SJCRH30 (cell line): ENCODE measurements around the gene IL12RB2. TPM values are rescaled to one million over a fixed set of nuclear protein-coding genes. Genes with fewer than 3 reads are reported as not detected.

Experiments
- DNase-seq, 2 experiments: peaks; one replicate each; pipeline ENCODE4 v3.0.0-alpha.2; 2015 to 2020
- H3K27ac ChIP-seq: fragments of 250-450 bp; sonication (Bioruptor Pico); 2 replicates; pipeline ENCODE4 v1.5.1; 2020; ENCODE audit warnings: mild to moderate bottlenecking, moderate library complexity
- H3K27me3 ChIP-seq: fragments of 250-450 bp; sonication (Bioruptor Pico); 2 replicates; pipeline ENCODE4 v1.5.1; 2020; ENCODE audit warnings: mild to moderate bottlenecking, moderate library complexity
- H3K36me3 ChIP-seq: fragments of 250-450 bp; sonication (Bioruptor Pico); 2 replicates; pipeline ENCODE4 v1.5.1; 2020; ENCODE audit warnings: mild to moderate bottlenecking, moderate library complexity
- H3K4me1 ChIP-seq: fragments of 250-450 bp; sonication (Bioruptor Pico); 2 replicates; pipeline ENCODE4 v1.5.1; 2020; ENCODE audit warnings: mild to moderate bottlenecking, moderate library complexity
- H3K4me3 ChIP-seq: fragments of 250-450 bp; sonication (Bioruptor Pico); 2 replicates; pipeline ENCODE4 v1.5.1; 2020; ENCODE audit warnings: mild to moderate bottlenecking, moderate library complexity
- H3K9me3 ChIP-seq: fragments of 250-450 bp; sonication (Bioruptor Pico); replicated peaks from 2 replicates; pipeline ENCODE4 v1.5.1; 2020; ENCODE audit warnings: mild to moderate bottlenecking, moderate library complexity
- total RNA-seq: library from RNA; depleted of rRNA; stranded (reverse); fragments of >200 nt; shearing (Covaris generic); gene quantifications from 2 replicates; pipeline ENCODE4 v1.2.3, GENCODE V29; 2014

IL12RB2 gene
- total RNA-seq, 1 experiment from 2014 or later = not detected

GRCh38 chr1:67324068-67324467 lies 16.4 kb downstream of the IL12RB2 start:
- H3K4me1 ChIP-seq = no peaks in the 10 kb centered on the region
- no peak for DNase-seq
- no peaks in the 10 kb centered on the region for H3K27me3 ChIP-seq
- no peak overlapping the region for H3K4me3 ChIP-seq
- H3K27ac ChIP-seq = no peak overlapping the region
- no peaks in the 10 kb centered on the region for H3K9me3 ChIP-seq
- H3K36me3 ChIP-seq = no peaks in the 10 kb centered on the region

GRCh38 chr1:67327864-67328466 lies 20.3 kb downstream of the IL12RB2 start:
- no peaks in the 10 kb centered on the region for H3K27me3 ChIP-seq
- no peaks in the 10 kb centered on the region for H3K9me3 ChIP-seq
- no peaks in the 10 kb centered on the region for H3K4me1 ChIP-seq
- no peak overlapping the region for H3K27ac ChIP-seq
- no peak overlapping the region for H3K4me3 ChIP-seq
- H3K36me3 ChIP-seq = no peaks in the 10 kb centered on the region
- no peak for DNase-seq

- Histone ChIP-seq H3K27ac (no peak overlapping the region), H3K36me3 (no peaks in the 10 kb centered on the region), H3K4me3 (no peak overlapping the region), H3K27me3 (no peaks in the 10 kb centered on the region), H3K4me1 (no peaks in the 10 kb centered on the region), H3K9me3 (no peaks in the 10 kb centered on the region)
- no peak for DNase-seq
Observed at GRCh38 chr1:67332653-67333529, 25.2 kb downstream of the IL12RB2 start.

DNA sequence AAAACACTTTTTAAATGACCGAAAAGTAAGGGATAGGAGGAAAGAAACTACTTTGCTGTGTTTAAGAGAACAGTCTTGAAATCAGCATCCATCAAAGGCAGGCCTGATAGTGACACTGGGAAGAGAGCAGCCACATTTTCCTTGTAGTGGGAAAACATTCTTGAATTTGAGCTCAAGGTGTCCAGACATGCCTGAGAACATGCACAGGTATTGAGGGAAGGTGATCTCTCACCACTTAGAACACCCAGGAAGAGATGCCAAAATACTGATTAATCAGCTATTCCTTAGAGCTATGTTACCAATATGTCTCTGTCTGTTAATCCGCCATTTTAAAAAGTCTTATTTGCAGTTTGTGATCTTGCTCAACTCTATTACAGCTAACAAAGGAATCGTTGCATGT lies 25.9 kb downstream of the IL12RB2 start:
- no peaks in the 10 kb centered on the region for H3K36me3 ChIP-seq

DNA sequence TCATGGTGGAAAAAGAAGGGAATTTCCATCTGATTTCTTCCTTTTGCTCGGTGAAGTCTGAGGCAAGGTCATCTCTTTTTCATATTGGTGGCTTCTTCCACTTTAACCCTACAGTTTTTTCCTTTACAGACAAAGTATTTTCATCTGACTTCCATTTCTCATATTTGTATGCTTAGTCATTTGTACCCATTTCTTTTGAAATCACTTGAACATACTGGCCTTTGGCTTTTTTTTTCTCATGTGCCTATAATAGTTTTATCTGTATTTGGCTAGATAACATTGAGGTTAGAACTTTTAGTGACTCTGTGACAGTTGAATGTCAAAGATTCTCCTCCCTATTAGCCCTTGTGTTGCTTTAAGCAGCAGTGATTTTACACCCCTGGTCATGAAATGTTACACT lies 27.7 kb downstream of the IL12RB2 start:
- H3K4me3 ChIP-seq = no peak overlapping the region
- no peaks in the 10 kb centered on the region for H3K9me3 ChIP-seq
- peaks cover 9% of the 10 kb centered on the region; the same call in 1 of the 2 replicates for H3K4me1 ChIP-seq
- H3K27ac ChIP-seq = no peak overlapping the region
- no peak for DNase-seq
- no peaks in the 10 kb centered on the region for H3K36me3 ChIP-seq
- H3K27me3 ChIP-seq = no peaks in the 10 kb centered on the region

More for the DNA sequence above, 25.9 kb downstream of the IL12RB2 start:
- Histone ChIP-seq H3K27ac (no peak overlapping the region), H3K4me1 (no peaks in the 10 kb centered on the region; the same call in 1 of the 2 replicates), H3K9me3 (no peaks in the 10 kb centered on the region), H3K27me3 (no peaks in the 10 kb centered on the region), H3K4me3 (no peak overlapping the region)
- no peak for DNase-seq

DNA sequence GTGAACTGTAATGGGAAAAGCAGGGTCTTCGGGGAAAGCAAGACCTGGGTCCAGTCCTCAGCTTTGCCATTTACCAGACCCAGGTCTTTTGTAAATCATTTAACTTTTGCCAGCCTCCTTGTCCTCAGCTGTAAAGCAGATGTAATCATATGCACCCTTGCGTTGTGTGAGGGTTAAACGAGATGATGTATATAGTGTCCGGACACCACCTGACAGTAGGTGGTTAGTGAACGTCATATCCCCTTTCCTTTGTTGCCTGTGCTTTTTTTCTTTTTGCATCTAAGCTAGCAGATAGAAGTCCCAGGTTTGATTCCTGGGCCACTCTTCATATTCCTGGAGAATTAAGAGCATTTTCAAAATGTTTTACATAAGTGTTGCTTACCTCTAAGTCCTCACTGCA lies 28.5 kb downstream of the IL12RB2 start:
- Histone ChIP-seq H3K9me3 (no peaks in the 10 kb centered on the region), H3K27ac (no peak overlapping the region), H3K36me3 (no peaks in the 10 kb centered on the region), H3K27me3 (no peaks in the 10 kb centered on the region), H3K4me3 (no peak overlapping the region), H3K4me1 (peaks cover 9% of the 10 kb centered on the region; the same call in 1 of the 2 replicates)
- DNase-seq = no peak

DNA sequence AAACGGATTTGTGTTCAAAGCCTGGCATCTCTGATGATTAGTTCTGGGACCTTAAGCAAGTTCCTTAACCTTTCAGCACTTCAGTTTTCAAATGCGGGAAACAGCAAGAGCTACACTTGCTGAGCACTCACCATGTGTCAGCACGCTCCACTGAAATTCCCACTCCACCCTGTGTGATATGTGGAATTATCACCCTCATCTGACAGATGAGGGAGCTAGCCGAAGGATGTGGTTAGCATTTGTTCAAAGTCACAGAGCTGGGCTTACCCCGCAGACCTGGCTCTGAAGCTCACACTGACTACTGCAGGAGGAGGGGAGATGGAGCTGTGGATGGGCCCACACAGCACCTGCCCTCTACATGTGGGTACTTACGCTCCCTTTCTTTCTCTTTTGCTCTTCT lies 29.1 kb downstream of the IL12RB2 start:
- DNase-seq = no peak
- H3K27me3 ChIP-seq = no peaks in the 10 kb centered on the region
- H3K36me3 ChIP-seq = no peaks in the 10 kb centered on the region
- no peak overlapping the region for H3K4me3 ChIP-seq
- H3K9me3 ChIP-seq = no peaks in the 10 kb centered on the region
- H3K27ac ChIP-seq = no peak overlapping the region
- H3K4me1 ChIP-seq = peaks cover 9% of the 10 kb centered on the region; the same call in 1 of the 2 replicates

DNA sequence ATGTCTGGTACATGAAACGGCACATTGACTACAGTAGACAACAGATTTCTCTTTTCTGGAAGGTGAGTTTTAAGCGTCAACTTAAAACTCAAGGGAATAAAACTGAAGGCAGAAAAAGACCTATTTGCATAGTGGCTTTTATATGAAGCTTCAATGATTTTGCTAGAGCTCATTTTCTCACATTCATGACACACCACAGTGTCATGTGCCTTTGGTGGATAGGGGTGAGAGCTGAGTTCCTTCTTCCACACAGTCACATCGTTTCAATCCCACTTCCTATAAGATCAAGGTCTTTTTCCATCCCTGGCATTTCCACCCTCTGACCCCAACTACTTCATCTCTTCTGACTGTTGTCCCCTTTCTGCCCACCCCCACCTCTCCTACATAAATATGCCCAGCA lies 31.0 kb downstream of the IL12RB2 start:
- Histone ChIP-seq H3K27ac (no peak overlapping the region), H3K4me3 (no peak overlapping the region), H3K4me1 (peaks cover 9% of the 10 kb centered on the region; the same call in 1 of the 2 replicates), H3K27me3 (no peaks in the 10 kb centered on the region), H3K36me3 (no peaks in the 10 kb centered on the region), H3K9me3 (no peaks in the 10 kb centered on the region)
- DNase-seq = no peak

DNA sequence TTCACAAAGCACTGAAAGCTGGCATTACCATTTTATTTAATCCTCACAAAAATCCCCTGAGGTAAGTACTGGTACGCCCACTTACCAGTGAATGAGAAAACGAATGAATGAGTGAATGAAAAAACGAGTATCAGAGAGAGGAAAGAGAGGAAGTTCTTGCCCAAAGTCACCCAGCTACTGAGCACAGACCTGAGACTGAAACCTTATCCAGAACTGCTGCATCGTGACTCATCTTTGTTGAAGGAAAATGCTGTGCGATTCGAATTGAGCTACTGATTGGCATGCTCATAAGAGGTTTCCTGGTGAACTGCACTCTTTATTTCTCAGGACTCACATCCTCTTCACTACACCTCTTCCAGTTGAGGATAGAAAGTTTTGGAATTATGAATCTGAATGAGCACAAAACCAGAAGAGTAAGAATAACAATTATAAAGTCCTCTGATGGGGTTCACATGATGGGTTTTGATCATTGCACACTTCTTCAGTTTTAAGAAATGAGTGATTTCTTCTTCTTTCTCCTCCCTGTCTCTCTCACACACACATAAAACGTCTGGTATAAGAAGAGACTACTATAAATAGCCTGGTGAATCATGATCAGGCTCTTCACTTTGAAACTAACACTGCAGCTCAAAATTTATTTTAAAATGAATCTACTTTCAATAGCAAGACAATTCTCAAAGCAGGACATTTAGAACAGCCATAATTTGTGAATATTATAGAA lies 32.1 kb downstream of the IL12RB2 start:
- Histone ChIP-seq H3K36me3 (no peaks in the 10 kb centered on the region), H3K27me3 (no peaks in the 10 kb centered on the region), H3K4me3 (no peak overlapping the region), H3K27ac (no peak overlapping the region), H3K4me1 (peaks cover 9% of the 10 kb centered on the region; the same call in 1 of the 2 replicates), H3K9me3 (no peaks in the 10 kb centered on the region)
- DNase-seq = peak; percentile 12 to 47

DNA sequence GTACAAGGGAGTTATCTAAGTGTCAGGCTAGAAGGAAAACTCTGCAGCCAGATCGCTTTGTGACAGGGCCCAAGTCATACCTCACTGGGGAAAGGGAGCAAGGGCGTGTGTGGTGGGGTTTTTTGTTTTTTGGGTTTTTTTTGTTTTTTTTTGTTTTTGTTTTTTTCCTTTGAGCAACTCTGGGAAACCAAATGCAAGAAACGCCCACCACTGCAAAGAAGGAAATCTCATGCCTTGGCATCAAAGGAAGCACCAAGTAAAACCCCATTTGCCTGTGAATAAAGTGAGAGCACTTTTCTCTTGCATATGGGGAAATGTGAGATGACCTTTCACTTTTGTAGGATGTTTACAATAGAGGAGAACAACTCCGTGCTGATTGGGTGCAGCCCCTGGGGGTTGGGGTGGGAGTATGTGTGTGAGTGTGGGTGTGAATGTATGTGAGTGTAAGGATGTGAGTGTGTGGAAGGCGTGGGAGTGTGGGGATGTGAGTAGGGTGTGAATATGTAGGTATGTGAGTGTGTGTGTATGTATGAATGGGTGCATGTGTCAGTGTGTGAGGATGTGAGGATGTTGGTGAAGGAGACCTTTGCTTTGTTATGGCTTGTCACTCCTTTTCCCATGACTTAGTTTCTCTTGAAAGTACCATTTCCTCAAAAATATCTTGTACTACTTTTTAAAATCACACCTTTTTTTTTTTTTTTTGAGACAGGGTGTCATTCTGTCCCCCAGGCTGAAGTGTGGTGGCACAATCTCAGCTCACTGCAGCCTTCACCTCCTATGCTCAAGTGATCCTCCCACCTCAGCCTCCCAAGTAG lies 34.6 kb downstream of the IL12RB2 start:
- Histone ChIP-seq H3K36me3 (no peaks in the 10 kb centered on the region), H3K9me3 (no peaks in the 10 kb centered on the region), H3K27ac (no peak overlapping the region), H3K4me1 (peaks cover 9% of the 10 kb centered on the region; the same call in 1 of the 2 replicates), H3K4me3 (no peak overlapping the region), H3K27me3 (no peaks in the 10 kb centered on the region)
- no peak for DNase-seq

DNA sequence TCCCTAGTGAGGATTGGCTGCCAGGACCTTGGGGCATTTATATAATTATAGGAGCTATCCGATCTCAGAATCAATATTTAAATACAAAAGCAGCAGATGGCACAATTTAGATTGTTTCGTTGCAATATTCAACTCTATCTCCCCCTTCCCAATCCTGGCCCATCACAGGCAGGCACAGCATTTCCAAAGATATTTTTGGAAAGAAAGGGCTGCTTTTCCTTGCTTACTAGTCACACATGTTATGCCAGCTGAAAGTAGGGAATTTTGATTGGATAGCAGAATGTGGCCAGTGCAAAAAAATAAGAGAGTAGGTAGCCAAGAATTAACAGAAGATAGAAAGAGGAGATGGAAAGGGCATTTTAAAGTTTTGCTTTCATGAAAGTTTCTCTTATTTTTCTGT lies 37.9 kb downstream of the IL12RB2 start:
- DNase-seq = no peak
- Histone ChIP-seq H3K27me3 (no peaks in the 10 kb centered on the region), H3K27ac (no peak overlapping the region)

DNA sequence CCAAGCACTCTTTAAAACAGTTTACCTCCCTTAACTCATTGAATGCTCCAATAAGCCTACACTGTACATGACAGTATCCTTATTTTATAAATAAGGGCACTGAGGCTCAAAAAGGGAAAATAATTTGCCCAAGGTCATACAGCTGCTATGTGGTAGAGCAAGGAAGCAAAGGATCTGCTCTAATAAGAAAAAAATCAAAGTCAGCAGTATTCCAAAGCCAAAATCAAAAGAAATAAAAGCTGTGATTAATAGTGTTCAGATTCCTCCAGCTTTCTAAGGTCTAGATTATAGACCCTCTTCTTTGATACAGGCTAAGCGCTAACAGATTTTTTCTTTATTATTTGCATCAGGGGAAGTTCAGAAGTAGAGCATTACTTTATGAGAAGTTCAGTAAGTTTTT lies 39.3 kb downstream of the IL12RB2 start:
- no peak for DNase-seq
- no peaks in the 10 kb centered on the region for H3K9me3 ChIP-seq
- no peak overlapping the region for H3K4me3 ChIP-seq
- no peaks in the 10 kb centered on the region for H3K27me3 ChIP-seq
- no peak overlapping the region for H3K27ac ChIP-seq
- no peaks in the 10 kb centered on the region for H3K4me1 ChIP-seq
- no peaks in the 10 kb centered on the region for H3K36me3 ChIP-seq

More for the DNA sequence above, 37.9 kb downstream of the IL12RB2 start:
- Histone ChIP-seq H3K36me3 (no peaks in the 10 kb centered on the region), H3K9me3 (no peaks in the 10 kb centered on the region), H3K4me1 (no peaks in the 10 kb centered on the region), H3K4me3 (no peak overlapping the region)

GRCh38 chr1:67347688-67348472 lies 40.2 kb downstream of the IL12RB2 start:
- Histone ChIP-seq H3K27ac (no peak overlapping the region), H3K27me3 (no peaks in the 10 kb centered on the region), H3K36me3 (no peaks in the 10 kb centered on the region), H3K4me1 (no peaks in the 10 kb centered on the region), H3K9me3 (no peaks in the 10 kb centered on the region), H3K4me3 (no peak overlapping the region)
- peak; percentile 34 to 71 for DNase-seq
